H1 (cell line): Measurements from ENCODE around the gene SNAP29. TPM values are rescaled to one million over a fixed set of nuclear protein-coding genes. Genes with fewer than 3 reads are reported as not detected.

Source experiments
- CTCF ChIA-PET: fragments of 300-600 bp; sonication (Branson Sonifier 250); formaldehyde crosslinking; loops from one replicate; lab custom pipeline; 2021; ENCODE audit not compliant: partially characterized antibody; lab: Charles Lee
- POLR2A ChIA-PET: fragments of 300-600 bp; sonication (Branson Sonifier 250); formaldehyde crosslinking; loops from one replicate; lab custom pipeline; 2021; ENCODE audit warnings: inconsistent platforms; ENCODE audit not compliant: partially characterized antibody; lab: Charles Lee
- DNase-seq, 2 experiments: peaks; one replicate each; pipeline versions ENCODE4 v3.0.0 to v3.0.0-alpha.2; 2010 to 2022; ENCODE audit warnings: low spot score in 2 of 2, low read depth in 1 of 2, mixed read lengths in 1 of 2
- FAIRE-seq: peaks from 2 replicates; lab custom pipeline; 2011; peaks lifted over from hg19 to GRCh38; lab: Jason Lieb, UNC
- H2AFZ ChIP-seq: 2 replicates; pipeline ENCODE4 v1.8.1; 2012; ENCODE audit warnings: low read length, inconsistent platforms
- H2AK5ac ChIP-seq: 2 replicates; pipeline ENCODE4 v1.6.1; 2013; ENCODE audit warnings: low read depth, low read length
- H2BK120ac ChIP-seq: replicated peaks from 2 replicates; pipeline ENCODE3; 2013; ENCODE audit warnings: low read depth, low read length, inconsistent platforms
- H2BK12ac ChIP-seq: 2 replicates; pipeline ENCODE4 v1.6.1; 2013; ENCODE audit warnings: low read depth, low read length
- H2BK15ac ChIP-seq: 2 replicates; pipeline ENCODE4 v1.6.1; 2013; ENCODE audit warnings: low read length
- H2BK20ac ChIP-seq: 2 replicates; pipeline ENCODE4 v1.6.1; 2013; ENCODE audit warnings: low read length
- H2BK5ac ChIP-seq: 2 replicates; pipeline ENCODE4 v1.6.1; 2013; ENCODE audit warnings: low read depth, low read length
- H3K14ac ChIP-seq: 2 replicates; pipeline ENCODE4 v1.6.1; 2013; ENCODE audit warnings: inconsistent platforms; ENCODE audit not compliant: insufficient read length
- H3K18ac ChIP-seq: 2 replicates; pipeline ENCODE4 v1.6.1; 2013; ENCODE audit warnings: low read length; ENCODE audit errors: extremely low read depth
- H3K23ac ChIP-seq: 2 replicates; pipeline ENCODE4 v1.6.1; 2013; ENCODE audit warnings: inconsistent platforms; ENCODE audit not compliant: insufficient read length
- H3K23me2 ChIP-seq: 2 replicates; pipeline ENCODE4 v1.6.1; 2013; ENCODE audit warnings: low read depth, low read length
- H3K27ac ChIP-seq: 2 replicates; pipeline ENCODE4 v1.6.1; 2011; ENCODE audit warnings: low read depth, low read length, inconsistent platforms
- H3K27me3 ChIP-seq, 4 experiments: replicated peaks in 1 of 4; 1 replicate in 1 of 4; 2 replicates in 3 of 4; pipeline versions ENCODE4 v1.6.1 to v1.8.1; 2011 to 2013; ENCODE audit warnings: low read length in 3 of 4, mild to moderate bottlenecking in 3 of 4, inconsistent platforms in 2 of 4, mixed read lengths in 2 of 4, moderate library complexity in 1 of 4; ENCODE audit not compliant: control insufficient read depth in 3 of 4, insufficient read depth in 3 of 4; ENCODE audit errors: extremely low read depth in 1 of 4
- H3K36me3 ChIP-seq, 4 experiments: 2 replicates each; pipeline versions ENCODE4 v1.6.1 to v1.8.1; 2011 to 2013; ENCODE audit warnings: mild to moderate bottlenecking in 4 of 4, low read length in 3 of 4, moderate library complexity in 2 of 4, control low read depth in 1 of 4, inconsistent platforms in 1 of 4; ENCODE audit not compliant: insufficient read depth in 4 of 4, control insufficient read depth in 2 of 4
- H3K4ac ChIP-seq: replicated peaks from 2 replicates; pipeline ENCODE3; 2013; ENCODE audit warnings: low read length, low read depth, mixed read lengths, inconsistent platforms; ENCODE audit not compliant: insufficient read length
- H3K4me1 ChIP-seq, 4 experiments: replicated peaks in 1 of 4; 1 replicate in 1 of 4; 2 replicates in 3 of 4; pipeline versions ENCODE4 v1.6.1 to v1.8.1; 2011 to 2013; ENCODE audit warnings: low read length in 3 of 4, inconsistent platforms in 2 of 4, mixed read lengths in 1 of 4; ENCODE audit not compliant: insufficient read depth in 4 of 4, control insufficient read depth in 3 of 4
- H3K4me2 ChIP-seq, 2 experiments: 2 replicates each; pipeline versions ENCODE4 v1.6.1 to v1.8.1; 2011 to 2013; ENCODE audit warnings: low read depth in 2 of 2, low read length in 2 of 2, control low read depth in 1 of 2, inconsistent platforms in 1 of 2, mild to moderate bottlenecking in 1 of 2; ENCODE audit not compliant: insufficient read depth in 1 of 2
- H3K4me3 ChIP-seq, 4 experiments: fragments of 200-600, 300-600 bp in 1 of 4; sonication (generic), shearing (Covaris generic), sonication (Bioruptor Twin) in 1 of 4; 2 replicates each; pipeline versions ENCODE4 v1.5.1 to v1.8.1; 2011 to 2016; ENCODE audit warnings: low read length in 4 of 4, low read depth in 3 of 4, control low read depth in 2 of 4, inconsistent platforms in 2 of 4, mild to moderate bottlenecking in 2 of 4, mixed read lengths in 1 of 4, moderate library complexity in 1 of 4; ENCODE audit not compliant: insufficient read depth in 2 of 4; ENCODE audit errors: extremely low read depth in 1 of 4
- H3K56ac ChIP-seq: replicated peaks from 2 replicates; pipeline ENCODE3; 2013; ENCODE audit warnings: low read depth, mild to moderate bottlenecking, mixed read lengths, low read length, inconsistent platforms; ENCODE audit not compliant: insufficient read length
- H3K79me1 ChIP-seq: 2 replicates; pipeline ENCODE4 v1.6.1; 2013; ENCODE audit warnings: low read depth, low read length, control low read depth
- H3K79me2 ChIP-seq, 2 experiments: 2 replicates each; pipeline versions ENCODE4 v1.6.1 to v1.8.1; 2012 to 2013; ENCODE audit warnings: low read length in 2 of 2, mild to moderate bottlenecking in 2 of 2, inconsistent platforms in 1 of 2; ENCODE audit not compliant: insufficient read depth in 2 of 2, control insufficient read depth in 1 of 2
- H3K9ac ChIP-seq, 4 experiments: replicated peaks in 1 of 4; 1 replicate in 1 of 4; 2 replicates in 3 of 4; pipeline versions ENCODE4 v1.6.1 to v1.8.1; 2011 to 2013; ENCODE audit warnings: low read depth in 3 of 4, low read length in 3 of 4, control low read depth in 2 of 4, mild to moderate bottlenecking in 2 of 4, moderate library complexity in 2 of 4, inconsistent platforms in 1 of 4; ENCODE audit errors: extremely low read depth in 1 of 4
- H3K9me3 ChIP-seq, 2 experiments: 2 replicates each; pipeline versions ENCODE4 v1.6.1 to v1.8.1; 2012 to 2013; ENCODE audit warnings: mild to moderate bottlenecking in 2 of 2, moderate library complexity in 2 of 2, control low read depth in 1 of 2, inconsistent platforms in 1 of 2, low read depth in 1 of 2, low read length in 1 of 2, mixed read lengths in 1 of 2; ENCODE audit not compliant: insufficient read depth in 2 of 2
- H4K20me1 ChIP-seq, 2 experiments: replicated peaks in 1 of 2; 2 replicates each; pipeline versions ENCODE3 to v1.8.1; 2011 to 2013; ENCODE audit warnings: inconsistent platforms in 2 of 2, low read length in 2 of 2, mild to moderate bottlenecking in 1 of 2; ENCODE audit not compliant: insufficient read depth in 2 of 2, control insufficient read depth in 1 of 2
- H4K5ac ChIP-seq: 2 replicates; pipeline ENCODE4 v1.6.1; 2013; ENCODE audit warnings: low read length, low read depth, mixed read lengths, inconsistent platforms; ENCODE audit not compliant: insufficient read length
- H4K8ac ChIP-seq: 2 replicates; pipeline ENCODE4 v1.8.0; 2013; ENCODE audit warnings: mild to moderate bottlenecking, moderate library complexity, low read length, inconsistent platforms; ENCODE audit not compliant: insufficient read depth; ENCODE audit errors: extremely low read depth
- H4K91ac ChIP-seq: replicated peaks from 2 replicates; pipeline ENCODE3; 2013; ENCODE audit warnings: low read length, mixed read lengths, inconsistent platforms; ENCODE audit not compliant: insufficient read length
- EGR1 ChIP-seq: IDR thresholded peaks from 2 replicates; pipeline ENCODE4 v1.6.1; 2011; ENCODE audit warnings: low read depth, low read length, borderline replicate concordance
- HDAC2 ChIP-seq, 2 experiments: fragments of 300-600 bp in 1 of 2; sonication (generic) in 1 of 2; IDR thresholded peaks; 2 replicates each; pipeline ENCODE4 v1.6.1; 2011 to 2012; ENCODE audit warnings: low read depth in 2 of 2, low read length in 2 of 2, mild to moderate bottlenecking in 2 of 2, moderate library complexity in 2 of 2, borderline replicate concordance in 1 of 2, inconsistent platforms in 1 of 2
- JUN ChIP-seq: IDR thresholded peaks from 2 replicates; pipeline ENCODE4 v1.6.1; 2011; ENCODE audit warnings: low read depth, mild to moderate bottlenecking, improper control_type of control experiment, low read length
- KDM4A ChIP-seq: IDR thresholded peaks from one replicate; pipeline ENCODE4 v1.7.1; 2012; ENCODE audit warnings: low read depth, mild to moderate bottlenecking, moderate library complexity, low read length, inconsistent platforms; ENCODE audit not compliant: severe bottlenecking
- NANOG ChIP-seq: IDR thresholded peaks from 2 replicates; pipeline ENCODE4 v1.6.1; 2011; ENCODE audit warnings: low read length, low read depth, mild to moderate bottlenecking, inconsistent platforms; ENCODE audit not compliant: insufficient read depth, poor library complexity, severe bottlenecking
- POLR2A ChIP-seq, 2 experiments: IDR thresholded peaks; 1 replicate in 1 of 2; 2 replicates in 1 of 2; pipeline ENCODE4 v1.6.1; 2011; ENCODE audit warnings: low read depth in 2 of 2, low read length in 2 of 2, mild to moderate bottlenecking in 2 of 2; ENCODE audit errors: control extremely low read depth in 1 of 2
- POLR2AphosphoS5 ChIP-seq: IDR thresholded peaks from 2 replicates; pipeline ENCODE4 v1.6.1; 2011; ENCODE audit warnings: low read depth, low read length
- RBBP5 ChIP-seq: IDR thresholded peaks from 2 replicates; pipeline ENCODE4 v1.7.1; 2012; ENCODE audit warnings: low read depth, mild to moderate bottlenecking, inconsistent platforms, low read length, moderate library complexity, borderline replicate concordance
- SIN3A ChIP-seq, 2 experiments: IDR thresholded peaks in 1 of 2; conservative IDR thresholded peaks in 1 of 2; 2 replicates each; pipeline ENCODE4 v1.6.1; 2011 to 2012; ENCODE audit warnings: low read length in 2 of 2, improper control_type of control experiment in 1 of 2, low read depth in 1 of 2, mild to moderate bottlenecking in 1 of 2
- SIRT6 ChIP-seq: IDR thresholded peaks from one replicate; pipeline ENCODE4 v1.7.1; 2012; ENCODE audit warnings: low read length, inconsistent platforms
- SIX5 ChIP-seq: IDR thresholded peaks from 2 replicates; pipeline ENCODE4 v1.6.1; 2011; ENCODE audit warnings: mild to moderate bottlenecking, low read depth, low read length
- SP4 ChIP-seq: IDR thresholded peaks from 2 replicates; pipeline ENCODE4 v1.6.1; 2012; ENCODE audit warnings: low read length, inconsistent platforms
- TAF7 ChIP-seq: optimal IDR thresholded peaks from 2 replicates; pipeline ENCODE3; 2011; ENCODE audit warnings: low read depth, mild to moderate bottlenecking, inconsistent platforms, low read length, moderate library complexity, borderline replicate concordance
- TCF12 ChIP-seq: IDR thresholded peaks from 2 replicates; pipeline ENCODE4 v1.6.1; 2011; ENCODE audit warnings: low read depth, mild to moderate bottlenecking, low read length
- YY1 ChIP-seq: IDR thresholded peaks from 2 replicates; pipeline ENCODE4 v1.6.1; 2011; ENCODE audit warnings: low read depth, mild to moderate bottlenecking, low read length
- WGBS, 2 experiments: shearing (Covaris generic) in 1 of 2; methylation state at CpG; one replicate each; pipeline versions ENCODE4 v1.1.6 to v1.1.7; 2013 to 2015; ENCODE audit warnings: low lambda C conversion rate in 2 of 2, mixed read lengths in 2 of 2, inconsistent platforms in 1 of 2, low coverage in 1 of 2, missing lambda C conversion rate in 1 of 2; ENCODE audit not compliant: insufficient replicate concordance in 2 of 2, insufficient coverage in 1 of 2, insufficient read length in 1 of 2; ENCODE audit errors: extremely low coverage in 1 of 2, missing lambda C conversion rate in 1 of 2; 5-methylcytosine and 5-hydroxymethylcytosine counted together
- polyA plus RNA-seq, 7 experiments: library from polyadenylated mRNA; depleted of rRNA in 3 of 7; stranded (reverse) in 5 of 7; unstranded in 2 of 7; fragments of >200 nt in 5 of 7; fragments of 200-250 nt in 2 of 7; gene quantifications; 1 replicate in 5 of 7; 2 replicates in 1 of 7; 4 replicates in 1 of 7; pipeline versions ENCODE4 v1.2.1 to v1.2.3, GENCODE V29; 2011 to 2013; ENCODE audit warnings: missing spikeins in 2 of 7, mixed read lengths in 2 of 7
- total RNA-seq: library from RNA; stranded (reverse); fragmentation: NEBNext Ultra II Directional; extraction: Animal tissue kit (Norgen Biotek cat#: 25700); gene quantifications from 2 replicates; pipeline ENCODE4 v1.2.1, GENCODE V29; 2021

The SNAP29 gene
- total and polyA plus RNA-seq, 2 of the 8 experiments (the other 6 are each of a cell fraction or from before 2014, with no cell fraction given): 11.8 to 15.0 TPM

DNA sequence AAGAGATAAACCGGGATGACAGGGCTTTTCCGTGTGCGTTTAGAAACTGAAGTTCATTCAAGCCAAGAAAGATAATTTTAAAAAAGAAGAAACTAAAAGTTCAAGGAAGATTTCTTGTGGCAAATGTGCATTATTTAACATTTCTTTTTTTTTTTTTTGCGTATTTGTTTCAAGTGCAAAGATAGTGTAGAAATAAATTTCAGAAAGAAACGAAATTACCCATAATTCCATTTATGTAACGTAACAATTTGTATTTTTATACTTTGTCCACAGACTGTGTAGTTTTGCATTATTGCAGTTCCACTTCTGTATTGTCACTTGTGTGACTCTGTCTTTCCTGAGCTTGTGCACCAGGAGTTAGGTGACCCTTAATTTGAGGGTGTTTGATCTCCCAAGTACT is 24.0 kb downstream of the SNAP29 start:
- Histone ChIP-seq H3K56ac (no peak overlapping the region), H3K9ac (no peak overlapping the region; a peak in 1 of 7 replicates), H3K27ac (no peak overlapping the region), H3K14ac (no peak overlapping the region), H3K18ac (no peak overlapping the region), H2BK15ac (no peak overlapping the region), H3K4ac (no peak overlapping the region), H4K8ac (no peak overlapping the region), H3K27me3 (no peaks in the 10 kb centered on the region), H4K91ac (no peak overlapping the region), H3K23me2 (peaks cover 1% of the 10 kb centered on the region; the same call in 1 of the 2 replicates), H3K4me2 (no peak overlapping the region), H4K5ac (no peak overlapping the region), H2BK5ac (no peak overlapping the region), H3K4me1 (peaks cover 0 to 2% (median 0%) of the 10 kb centered on the region in 4 experiments; a peak in 1 of 7 replicates), H3K4me3 (no peak overlapping the region), H3K79me2 (no peaks in the 10 kb centered on the region), H3K23ac (no peak overlapping the region), H2BK120ac (no peak overlapping the region), H4K20me1 (no peaks in the 10 kb centered on the region), H2AFZ (no peak overlapping the region), H2AK5ac (no peak overlapping the region), H3K79me1 (no peaks in the 10 kb centered on the region), H2BK20ac (no peak overlapping the region), H2BK12ac (no peak overlapping the region), H3K9me3 (no peaks in the 10 kb centered on the region), H3K36me3 (peaks cover 0 to 8% (median 2%) of the 10 kb centered on the region in 4 experiments; a peak in 5 of 8 replicates)
- no peak for DNase-seq
- FAIRE-seq: no peak
- ChIA-PET POLR2A (no interaction called here), CTCF (interaction anchor here (1.0 kb wide), 1 partner anchor 78 kb away, joined by 3 read pairs; no protein-coding TSS in a partner anchor)
- WGBS, 2 experiments: 89% methylated on average over 6 of the region's 6 CpGs; no CpG with 5 or more reads in 1 of the 2 experiments
- TF ChIP-seq HDAC2 (IDR thresholded peaks at IDR 0.05; ENCODE audit: borderline replicate concordance in 1 of 2, low read depth in 2 of 2, low read length in 2 of 2): no peak
- no peak for TF ChIP-seq YY1
- TF ChIP-seq SIX5: no peak
- no peak for TF ChIP-seq EGR1
- no peak for TF ChIP-seq NANOG
- no peak for TF ChIP-seq SP4
- no peak for TF ChIP-seq TCF12
- no peak for TF ChIP-seq RBBP5
- no peak for TF ChIP-seq JUN
- no peak for TF ChIP-seq SIRT6
- TF ChIP-seq POLR2A (IDR thresholded peaks at IDR 0.05; ENCODE audit: control extremely low read depth in 1 of 2, low read depth in 2 of 2, low read length in 2 of 2): no peak
- no peak for TF ChIP-seq KDM4A
- TF ChIP-seq TAF7: no peak
- no peak for TF ChIP-seq SIN3A (conservative IDR thresholded peaks at IDR 0.05 in 1 of 2, IDR thresholded peaks at IDR 0.05 in 1 of 2; ENCODE audit: low read depth in 1 of 2, low read length in 2 of 2)
- TF ChIP-seq POLR2AphosphoS5: no peak
